GM12801 (cell line): ENCODE data around the gene CIZ1.

ENCODE experiments used
- TF ChIP-seq, protein P1 (sequence below): IDR thresholded peaks from one replicate; pipeline ENCODE4 v1.5.1; 2011; ENCODE audit warnings: control low read depth; ENCODE audit not compliant: insufficient read length; ENCODE audit errors: extremely low read depth

CIZ1 gene

DNA sequence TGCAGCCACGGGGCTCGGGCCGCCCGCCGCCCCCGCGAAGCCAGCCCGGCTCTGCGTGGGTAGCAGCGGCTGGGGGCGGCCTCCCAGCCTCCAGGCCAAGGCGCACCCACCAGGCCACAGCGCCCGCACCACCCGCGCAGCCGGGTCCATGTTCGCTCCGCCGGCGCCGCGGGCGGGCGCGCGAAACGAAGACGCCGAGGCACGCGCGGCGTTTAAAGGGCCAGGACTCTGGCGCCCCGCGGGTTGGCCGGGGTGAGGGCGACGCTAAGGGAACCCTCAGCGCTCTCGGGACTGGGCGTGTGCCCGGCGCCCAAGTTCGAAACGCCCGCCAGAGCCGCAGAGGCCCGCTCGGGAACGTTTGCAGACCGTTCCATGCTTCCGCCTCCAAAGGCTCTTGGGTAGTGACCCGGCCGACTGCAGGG, 63.8 kb downstream of the CIZ1 start, which contains the start of gene PTGES2:
Gene PTGES2 (minus strand): TSS at position 162 of the 422 bp plus-strand sequence. CDS start 12 bp downstream, at position 150.
- TF ChIP-seq, protein P1, sequence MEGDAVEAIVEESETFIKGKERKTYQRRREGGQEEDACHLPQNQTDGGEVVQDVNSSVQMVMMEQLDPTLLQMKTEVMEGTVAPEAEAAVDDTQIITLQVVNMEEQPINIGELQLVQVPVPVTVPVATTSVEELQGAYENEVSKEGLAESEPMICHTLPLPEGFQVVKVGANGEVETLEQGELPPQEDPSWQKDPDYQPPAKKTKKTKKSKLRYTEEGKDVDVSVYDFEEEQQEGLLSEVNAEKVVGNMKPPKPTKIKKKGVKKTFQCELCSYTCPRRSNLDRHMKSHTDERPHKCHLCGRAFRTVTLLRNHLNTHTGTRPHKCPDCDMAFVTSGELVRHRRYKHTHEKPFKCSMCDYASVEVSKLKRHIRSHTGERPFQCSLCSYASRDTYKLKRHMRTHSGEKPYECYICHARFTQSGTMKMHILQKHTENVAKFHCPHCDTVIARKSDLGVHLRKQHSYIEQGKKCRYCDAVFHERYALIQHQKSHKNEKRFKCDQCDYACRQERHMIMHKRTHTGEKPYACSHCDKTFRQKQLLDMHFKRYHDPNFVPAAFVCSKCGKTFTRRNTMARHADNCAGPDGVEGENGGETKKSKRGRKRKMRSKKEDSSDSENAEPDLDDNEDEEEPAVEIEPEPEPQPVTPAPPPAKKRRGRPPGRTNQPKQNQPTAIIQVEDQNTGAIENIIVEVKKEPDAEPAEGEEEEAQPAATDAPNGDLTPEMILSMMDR: no peak

DNA sequence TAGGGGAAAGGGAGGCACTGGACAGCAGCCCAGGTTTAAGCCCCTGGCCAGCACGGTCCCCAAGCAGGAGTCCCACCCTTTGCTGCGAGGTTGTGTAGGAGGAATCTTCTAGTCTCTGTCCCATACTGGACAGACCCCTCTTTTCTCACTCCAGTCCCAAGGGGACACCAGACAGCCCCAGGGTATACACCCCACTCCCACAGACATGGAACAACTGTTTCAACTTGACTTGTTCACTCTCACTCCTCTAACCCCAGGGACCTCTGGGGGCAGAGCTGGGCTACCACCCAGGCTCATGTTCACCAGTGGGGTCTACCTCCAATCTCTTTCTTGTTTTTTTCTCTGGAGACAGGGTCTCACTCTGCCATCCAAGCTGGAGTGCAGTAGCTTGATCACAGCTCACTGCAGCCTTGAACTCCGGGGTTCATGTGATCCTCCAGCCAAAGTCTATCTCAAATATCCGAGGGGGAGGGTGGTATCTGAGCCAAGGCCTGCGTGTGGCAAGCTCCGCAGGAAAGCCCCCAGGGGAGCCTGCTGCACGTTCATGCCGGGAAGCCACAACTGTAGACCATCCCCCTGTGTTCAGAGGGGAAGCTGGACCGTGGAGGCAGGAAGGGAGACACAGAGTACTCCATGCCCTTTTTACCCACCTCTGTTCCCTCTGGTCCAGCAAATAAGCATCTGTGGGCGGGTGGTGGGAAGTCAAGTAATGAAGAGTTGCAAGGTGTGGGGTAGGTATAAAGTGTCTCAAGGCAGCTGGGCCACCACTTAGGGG, 65.6 kb downstream of the CIZ1 start:
- TF ChIP-seq, protein P1: no peak

DNA sequence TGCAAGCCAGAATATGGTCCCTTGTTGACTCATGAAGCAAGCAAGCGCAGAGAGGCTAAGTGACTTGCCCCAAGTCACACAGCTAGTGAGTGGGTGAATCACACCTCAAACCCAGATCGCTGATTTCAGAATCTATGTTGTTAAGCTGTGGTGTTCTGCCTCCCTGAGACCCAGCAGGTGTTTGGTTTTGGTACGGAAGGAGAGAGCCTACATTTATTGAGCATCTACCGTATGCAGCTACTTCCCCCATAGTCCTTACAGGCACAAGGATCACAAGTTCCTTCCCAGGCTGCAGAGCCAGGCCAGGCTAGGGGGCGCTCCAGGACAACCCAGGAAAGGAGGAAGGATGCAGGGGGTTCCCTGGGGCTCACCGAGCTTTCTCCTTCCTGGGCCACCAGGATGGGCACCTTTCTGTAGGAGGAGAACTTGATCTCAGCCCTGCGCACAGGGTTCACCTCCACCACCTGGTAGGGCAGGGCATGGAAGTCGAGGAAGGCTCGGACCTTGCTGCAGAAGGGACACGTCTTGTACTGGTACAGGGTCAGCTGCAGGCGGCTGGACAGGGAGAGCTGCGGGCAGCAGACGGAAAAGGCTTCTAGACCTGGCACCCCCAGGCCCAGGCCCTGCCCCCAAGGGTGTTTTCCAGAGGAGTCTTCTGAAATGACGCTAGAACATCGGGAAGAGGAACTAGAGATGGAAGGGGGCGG, 66.3 kb downstream of the CIZ1 start:
- TF ChIP-seq, protein P1: no peak

DNA sequence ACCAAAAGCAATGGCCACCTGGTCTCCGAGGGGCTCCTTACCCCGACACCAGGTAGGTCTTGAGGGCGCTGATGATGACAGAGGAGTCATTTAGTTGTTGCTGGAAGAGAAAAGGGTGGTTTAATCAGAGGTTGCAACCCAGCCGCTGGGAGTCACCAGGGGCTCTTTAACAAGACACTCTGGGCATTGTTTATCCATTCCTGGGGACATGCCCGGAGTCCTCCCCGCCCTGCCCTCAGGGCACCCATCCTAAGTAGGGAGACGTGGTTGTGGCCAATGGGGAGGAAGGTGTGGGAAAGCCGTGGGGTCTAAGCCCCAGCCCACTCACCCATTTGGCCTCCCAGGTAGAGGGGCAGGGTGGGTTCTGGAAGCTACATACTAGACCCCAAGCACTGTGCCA, 66.9 kb downstream of the CIZ1 start:
- TF ChIP-seq, protein P1: no peak

DNA sequence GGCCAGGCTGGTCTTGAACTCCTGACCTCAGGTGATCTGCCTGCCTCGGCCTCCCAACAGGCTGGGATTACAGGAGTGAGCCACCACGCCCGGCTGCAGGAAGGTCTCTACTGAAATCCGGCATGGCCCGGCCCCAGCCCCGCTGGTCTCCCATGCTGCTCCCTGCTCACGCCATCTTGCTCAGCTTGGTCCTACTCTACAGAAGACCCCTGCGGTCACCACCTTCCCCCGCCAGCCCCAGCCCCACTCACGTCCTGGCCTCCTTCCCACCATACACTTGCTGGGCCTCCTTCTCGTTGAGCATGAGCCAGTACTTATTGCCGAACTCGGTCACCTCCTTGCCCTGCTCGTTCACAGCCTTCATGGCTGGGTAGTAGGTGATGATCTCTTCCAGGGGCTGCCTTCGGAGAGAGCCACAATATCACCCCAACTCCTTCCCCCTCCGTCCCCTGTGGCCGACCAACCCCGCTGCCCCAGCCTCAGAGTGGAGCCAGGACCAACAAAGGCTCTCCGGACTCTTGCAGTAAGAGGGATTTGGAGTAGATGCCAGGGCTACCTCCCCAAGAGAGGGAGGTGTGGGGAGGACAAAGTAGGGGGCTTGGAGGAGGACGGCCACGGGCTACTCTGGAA, 67.8 kb downstream of the CIZ1 start:
- TF ChIP-seq, protein P1: no peak

DNA sequence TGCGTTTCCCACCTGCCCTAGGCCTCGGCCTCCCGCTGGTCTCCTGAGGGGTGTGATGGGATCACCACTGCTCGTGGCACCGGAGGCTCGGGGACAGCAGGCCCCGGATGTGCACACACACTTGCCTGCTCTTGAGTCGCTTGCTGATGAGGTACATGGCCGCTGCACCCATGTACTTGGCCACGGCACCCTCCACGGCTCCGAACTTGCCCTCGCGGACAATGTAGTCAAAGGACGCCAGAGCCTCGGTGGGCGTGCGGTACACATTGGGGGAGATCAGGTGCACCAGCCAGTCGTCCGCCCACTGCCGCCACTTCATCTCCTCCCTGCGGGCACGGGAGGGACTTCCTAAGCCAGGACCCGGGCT, 68.6 kb downstream of the CIZ1 start:
- TF ChIP-seq, protein P1: no peak
